ENCODE data around the gene OPN5.
"Not testable (repeated sequence)": the region's sequence is repeated elsewhere in the genome, so short reads cannot be mapped to it uniquely, and the experiment has no call there.

OPN5 gene

GRCh38 chr6:47781732-47782131 lies at the start of gene OPN5:
OPN5 (plus strand) TSS chr6:47782032; CDS start chr6:47782067, 35 bp downstream.
- no peak for DNase-seq

- no peak for DNase-seq
Measured at GRCh38 chr6:47733879-47734558, 47.8 kb upstream of the OPN5 start.

GRCh38 chr6:47734831-47735481 lies 46.9 kb upstream of the OPN5 start:
- DNase-seq: no peak

- no peak for DNase-seq
Measured at GRCh38 chr6:47736083-47736700, 45.6 kb upstream of the OPN5 start.

GRCh38 chr6:47737406-47737805 lies 44.4 kb upstream of the OPN5 start:
- no peak for DNase-seq

GRCh38 chr6:47740714-47741113 lies 41.1 kb upstream of the OPN5 start:
- no peak for DNase-seq

GRCh38 chr6:47741807-47742206 lies 40.0 kb upstream of the OPN5 start:
- DNase-seq: no peak

- DNase-seq: no peak
Measured at GRCh38 chr6:47743744-47744143, 38.1 kb upstream of the OPN5 start.

GRCh38 chr6:47745269-47745668 lies 36.6 kb upstream of the OPN5 start:
- not testable (repeated sequence) for DNase-seq

- no peak for DNase-seq
Measured at GRCh38 chr6:47749757-47750156, 32.1 kb upstream of the OPN5 start.

- no peak for DNase-seq
Measured at GRCh38 chr6:47752801-47753200, 29.0 kb upstream of the OPN5 start.

GRCh38 chr6:47759364-47759763 lies 22.5 kb upstream of the OPN5 start:
- no peak for DNase-seq

- DNase-seq: no peak
Measured at GRCh38 chr6:47762502-47762901, 19.3 kb upstream of the OPN5 start.

- no peak for DNase-seq
Measured at GRCh38 chr6:47766445-47766844, 15.4 kb upstream of the OPN5 start.

- DNase-seq: no peak
Measured at GRCh38 chr6:47767102-47767501, 14.7 kb upstream of the OPN5 start.

- no peak for DNase-seq
Measured at GRCh38 chr6:47769982-47770381, 11.8 kb upstream of the OPN5 start.

- no peak for DNase-seq
Measured at GRCh38 chr6:47772359-47772758, 9.5 kb upstream of the OPN5 start.

- no peak for DNase-seq
Measured at GRCh38 chr6:47773005-47773404, 8.8 kb upstream of the OPN5 start.

- no peak for DNase-seq
Measured at GRCh38 chr6:47780510-47781356, 1.1 kb upstream of the OPN5 start.

GRCh38 chr6:47785182-47785581 lies 3.4 kb downstream of the OPN5 start:
- no peak for DNase-seq

- DNase-seq: no peak
Measured at GRCh38 chr6:47787620-47788497, 6.0 kb downstream of the OPN5 start.

- no peak for DNase-seq
Measured at GRCh38 chr6:47788498-47788884, 6.7 kb downstream of the OPN5 start.

Data from DMS79 (cell line).